HG03196 (cell line): ENCODE results near the gene KYNU.
"Not testable (repeated sequence)": the region's sequence is repeated elsewhere in the genome, so short reads cannot be mapped to it uniquely, and the experiment has no call there.

Source experiments
- ATAC-seq: cut with Tn5 transposase; IDR thresholded peaks from one replicate; pipeline ENCODE4 v1.9.1; 2021; ENCODE audit not compliant: unreplicated experiment

Gene KYNU

GRCh38 chr2:142914507-142915313 lies 37.2 kb downstream of the KYNU start:
- ATAC-seq, result peak; percentile 99

- ATAC-seq, result no peak
Observed at GRCh38 chr2:142915502-142915901, 38.0 kb downstream of the KYNU start.

GRCh38 chr2:142918624-142919023 lies 41.2 kb downstream of the KYNU start:
- no peak for ATAC-seq

GRCh38 chr2:142920571-142920970 lies 43.1 kb downstream of the KYNU start:
- no peak for ATAC-seq

GRCh38 chr2:142926445-142926844 lies 49.0 kb downstream of the KYNU start:
- no peak for ATAC-seq

GRCh38 chr2:142930835-142931398 lies 53.5 kb downstream of the KYNU start:
- ATAC-seq, result no peak

GRCh38 chr2:142933916-142934315 lies 56.5 kb downstream of the KYNU start:
- no peak for ATAC-seq

GRCh38 chr2:142935563-142936089 lies 58.2 kb downstream of the KYNU start:
- no peak for ATAC-seq

GRCh38 chr2:142936629-142937028 lies 59.2 kb downstream of the KYNU start:
- no peak for ATAC-seq

- no peak for ATAC-seq
Observed at GRCh38 chr2:142937347-142937746, 59.9 kb downstream of the KYNU start.

GRCh38 chr2:142938240-142938639 lies 60.8 kb downstream of the KYNU start:
- no peak for ATAC-seq

- no peak for ATAC-seq
Observed at GRCh38 chr2:142940606-142941223, 63.3 kb downstream of the KYNU start.

GRCh38 chr2:142942690-142943089 lies 65.2 kb downstream of the KYNU start:
- no peak for ATAC-seq

- ATAC-seq, result no peak
Observed at GRCh38 chr2:142944264-142944663, 66.8 kb downstream of the KYNU start.

GRCh38 chr2:142944721-142945120 lies 67.3 kb downstream of the KYNU start:
- no peak for ATAC-seq

- ATAC-seq, result no peak
Observed at GRCh38 chr2:142946941-142947340, 69.5 kb downstream of the KYNU start.

GRCh38 chr2:142948723-142949122 lies 71.3 kb downstream of the KYNU start:
- ATAC-seq, result not testable (repeated sequence)

GRCh38 chr2:142950323-142950722 lies 72.9 kb downstream of the KYNU start:
- not testable (repeated sequence) for ATAC-seq

GRCh38 chr2:142951190-142952007 lies 73.9 kb downstream of the KYNU start:
- no peak for ATAC-seq

- no peak for ATAC-seq
Observed at GRCh38 chr2:142952018-142952417, 74.6 kb downstream of the KYNU start.
